Body of pancreas (tissue), 4 donors: ENCODE results near the gene TRIM43B. TPM values are rescaled to one million over a fixed set of nuclear protein-coding genes. Genes with fewer than 3 reads are reported as not detected.
"Not testable (repeated sequence)": the region's sequence is repeated elsewhere in the genome, so short reads cannot be mapped to it uniquely, and the experiment has no call there.

ENCODE experiments used
- ATAC-seq: fragments of 150-250 bp; one replicate; pipeline ENCODE4 v1.9.1; 2016
- DNase-seq, 4 donors: peaks; one replicate each; pipeline ENCODE4 v3.0.0-alpha.2; 2019
- H3K27ac ChIP-seq, 4 donors: fragments of 200-600 bp; sonication (generic); 1 replicate in 3 of 4; 2 replicates in 1 of 4; pipeline versions ENCODE4 v1.5.1 to v1.6.1; 2016 to 2019; ENCODE audit warnings: mild to moderate bottlenecking in 1 of 4, mixed read lengths in 1 of 4, moderate library complexity in 1 of 4
- H3K27me3 ChIP-seq, 2 donors: fragments of 200-600 bp; sonication (generic); one replicate each; pipeline ENCODE4 v1.6.0; 2016; ENCODE audit warnings: mild to moderate bottlenecking in 1 of 2
- H3K36me3 ChIP-seq, 2 donors: fragments of 200-600 bp; sonication (generic); replicated peaks in 1 of 2; 2 replicates each; pipeline ENCODE4 v1.5.1; 2016; ENCODE audit warnings: low read depth in 2 of 2; ENCODE audit not compliant: insufficient read depth in 1 of 2
- H3K4me1 ChIP-seq: fragments of 200-600 bp; sonication (generic); one replicate; pipeline ENCODE4 v1.6.0; 2016
- H3K4me3 ChIP-seq, 2 donors: fragments of 200-600 bp; sonication (generic); 1 replicate in 1 of 2; 2 replicates in 1 of 2; pipeline ENCODE4 v1.5.1; 2016 to 2019
- H3K9me3 ChIP-seq, 3 donors: fragments of 200-600 bp; sonication (generic); 1 replicate in 2 of 3; 2 replicates in 1 of 3; pipeline ENCODE4 v1.5.1; 2016
- CTCF ChIP-seq, 7 experiments: fragments of 450-650 bp in 4 of 7; fragments of 200-600 bp in 3 of 7; sonication (generic) in 3 of 7; IDR thresholded peaks; one replicate each; pipeline ENCODE4 v1.5.1; 2016 to 2019; ENCODE audit warnings: antibody characterized with exemption in 7 of 7
- POLR2A ChIP-seq, 3 donors: fragments of 450-650 bp; IDR thresholded peaks; one replicate each; pipeline ENCODE4 v1.6.1; 2016; ENCODE audit warnings: antibody characterized with exemption in 3 of 3, mild to moderate bottlenecking in 2 of 3
- WGBS, 2 donors: methylation state at CpG; one replicate each; pipeline ENCODE4 v1.1.5; 2017; 5-methylcytosine and 5-hydroxymethylcytosine counted together
- intact Hi-C: fragments of 100-400 bp; cut with DNase I; formaldehyde crosslinking; loops from one replicate; pipeline ENCODE4 v1.15.1; 2023
- total RNA-seq, 2 donors: library from RNA; depleted of rRNA; stranded (reverse); fragments of >200 nt; gene quantifications; one replicate each; pipeline ENCODE4 v1.1.0, GENCODE V29; 2016

Gene TRIM43B
- total RNA-seq, 2 donors from 2014 or later = not detected

- H3K36me3 ChIP-seq = no peaks in the 10 kb centered on the region
- no peak overlapping the region for H3K4me3 ChIP-seq
- no peak for TF ChIP-seq POLR2A (IDR thresholded peaks at IDR 0.05)
- no peak for TF ChIP-seq CTCF (IDR thresholded peaks at IDR 0.05)
- DNase-seq (peak; percentile 13 to 43 (median 28)), ATAC-seq (no peak)
- H3K4me1 ChIP-seq = peaks cover 29% of the 10 kb centered on the region
- no peaks in the 10 kb centered on the region for H3K27me3 ChIP-seq
- H3K27ac ChIP-seq = peak overlapping the region in 3 of 4 donors; percentile 78 to 83 (median 79)
- 80 to 89% methylated on average over 30 to 41 of the region's 41 CpGs for WGBS, 2 donors
- H3K9me3 ChIP-seq = peaks cover 0 to 3% (median 0%) of the 10 kb centered on the region in 3 donors
- intact Hi-C loops = no loop called here
These were observed 40.9 kb upstream of the TRIM43B start for GRCh38 chr2:95525294-95526035.

- TF ChIP-seq CTCF (IDR thresholded peaks at IDR 0.05) = no peak
- no peak for TF ChIP-seq POLR2A (IDR thresholded peaks at IDR 0.05)
- H3K9me3 ChIP-seq = peaks cover 0 to 3% (median 0%) of the 10 kb centered on the region in 3 donors
- H3K4me3 ChIP-seq = no peak overlapping the region
- DNase-seq = no peak
- ATAC-seq = no peak
- no peak overlapping the region for H3K27ac ChIP-seq
- no peaks in the 10 kb centered on the region for H3K27me3 ChIP-seq
- peaks cover 29% of the 10 kb centered on the region for H3K4me1 ChIP-seq
- intact Hi-C loops = no loop called here
- H3K36me3 ChIP-seq = no peaks in the 10 kb centered on the region
- WGBS, 2 donors = 88 to 92% methylated on average over 2 of the region's 2 CpGs
These were observed 39.6 kb upstream of the TRIM43B start for GRCh38 chr2:95524195-95524594.

GRCh38 chr2:95514718-95515117 lies 30.2 kb upstream of the TRIM43B start:
- TF ChIP-seq CTCF (IDR thresholded peaks at IDR 0.05) (no peak), POLR2A (IDR thresholded peaks at IDR 0.05) (no peak)
- ATAC-seq (no peak), DNase-seq (no peak)
- no peak overlapping the region for H3K27ac ChIP-seq
- H3K36me3 ChIP-seq = no peaks in the 10 kb centered on the region
- 77 to 79% methylated on average over 6 of the region's 6 CpGs for WGBS, 2 donors
- intact Hi-C loops = no loop called here
- H3K27me3 ChIP-seq = no peaks in the 10 kb centered on the region
- no peak overlapping the region for H3K4me3 ChIP-seq
- no peaks in the 10 kb centered on the region for H3K4me1 ChIP-seq
- no peaks in the 10 kb centered on the region for H3K9me3 ChIP-seq

- H3K4me3 ChIP-seq, H3K27ac ChIP-seq, H3K27me3 ChIP-seq, H3K4me1 ChIP-seq, H3K9me3 ChIP-seq, H3K36me3 ChIP-seq, intact Hi-C loops, DNase-seq, ATAC-seq: not testable (repeated sequence)
- WGBS, 2 donors = 78 to 82% methylated on average over 8 of the region's 8 CpGs
These were observed 29.7 kb upstream of the TRIM43B start for GRCh38 chr2:95514226-95514625.

GRCh38 chr2:95509408-95509807 lies 24.9 kb upstream of the TRIM43B start:
- no peak for DNase-seq
- intact Hi-C loops = no loop called here
- Histone ChIP-seq H3K4me1 (no peaks in the 10 kb centered on the region), H3K27me3 (no peaks in the 10 kb centered on the region), H3K4me3 (no peak overlapping the region), H3K9me3 (no peaks in the 10 kb centered on the region), H3K36me3 (no peaks in the 10 kb centered on the region), H3K27ac (no peak overlapping the region)
- TF ChIP-seq CTCF (IDR thresholded peaks at IDR 0.05) = no peak
- TF ChIP-seq POLR2A (IDR thresholded peaks at IDR 0.05) = no peak
- WGBS, 2 donors = 98% methylated on average over 2 of the region's 2 CpGs
- no peak for ATAC-seq
